ENCODE measurements around the gene TCAP.

Gene TCAP

DNA sequence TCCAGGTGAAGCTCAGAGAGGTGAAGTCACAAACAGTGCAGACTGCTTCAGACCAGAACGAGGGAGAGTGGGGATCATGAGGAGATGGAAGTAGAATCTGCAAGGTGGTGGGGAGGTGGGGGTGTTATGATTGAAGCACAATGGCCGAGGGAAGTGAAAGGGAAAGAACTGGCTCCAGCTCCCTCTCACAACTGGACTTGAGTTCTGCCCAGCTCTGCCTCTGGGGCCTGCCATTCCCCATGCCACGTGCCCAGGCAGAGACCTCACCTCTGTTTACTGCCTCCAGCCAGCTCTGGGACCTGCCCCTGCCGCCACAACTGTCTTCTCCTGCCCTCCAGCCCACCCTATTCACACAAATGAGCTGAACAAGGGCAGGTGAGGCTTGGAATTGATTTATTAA is 5.6 kb downstream of the TCAP start:
- Histone ChIP-seq H2AFZ (ENCODE audit: low read length) (no peak overlapping the region), H3K4me3 (ENCODE audit: low read depth, low read length, poor library complexity, severe bottlenecking) (no peak overlapping the region), H3K27me3 (ENCODE audit: insufficient read depth, low read length) (peaks cover 13% of the 10 kb centered on the region; the same call in 1 of the 2 replicates), H3K9me2 (ENCODE audit: low read depth, low read length) (no peaks in the 10 kb centered on the region), H3K36me3 (ENCODE audit: insufficient read depth, low read length) (no peaks in the 10 kb centered on the region), H3K4me1 (ENCODE audit: insufficient read depth, low read length, severe bottlenecking) (peaks cover 18% of the 10 kb centered on the region), H3F3A (ENCODE audit: insufficient read depth, low read length) (no peaks in the 10 kb centered on the region), H3K79me2 (ENCODE audit: insufficient read depth, low read length) (no peaks in the 10 kb centered on the region), H3K4me2 (ENCODE audit: low read length) (no peak overlapping the region), H4K20me1 (ENCODE audit: insufficient read depth, low read length) (no peaks in the 10 kb centered on the region), H3K27ac (ENCODE audit: low read depth, low read length, poor library complexity, severe bottlenecking) (no peak overlapping the region), H3K9ac (ENCODE audit: low read length) (no peak overlapping the region), H3K9me3 (ENCODE audit: low read length) (no peaks in the 10 kb centered on the region)
- TF ChIP-seq CTCF (IDR thresholded peaks at IDR 0.05; ENCODE audit: low read length) (no peak), EZH2 (IDR thresholded peaks at IDR 0.05; ENCODE audit: borderline replicate concordance, low read length) (no peak)

DNA sequence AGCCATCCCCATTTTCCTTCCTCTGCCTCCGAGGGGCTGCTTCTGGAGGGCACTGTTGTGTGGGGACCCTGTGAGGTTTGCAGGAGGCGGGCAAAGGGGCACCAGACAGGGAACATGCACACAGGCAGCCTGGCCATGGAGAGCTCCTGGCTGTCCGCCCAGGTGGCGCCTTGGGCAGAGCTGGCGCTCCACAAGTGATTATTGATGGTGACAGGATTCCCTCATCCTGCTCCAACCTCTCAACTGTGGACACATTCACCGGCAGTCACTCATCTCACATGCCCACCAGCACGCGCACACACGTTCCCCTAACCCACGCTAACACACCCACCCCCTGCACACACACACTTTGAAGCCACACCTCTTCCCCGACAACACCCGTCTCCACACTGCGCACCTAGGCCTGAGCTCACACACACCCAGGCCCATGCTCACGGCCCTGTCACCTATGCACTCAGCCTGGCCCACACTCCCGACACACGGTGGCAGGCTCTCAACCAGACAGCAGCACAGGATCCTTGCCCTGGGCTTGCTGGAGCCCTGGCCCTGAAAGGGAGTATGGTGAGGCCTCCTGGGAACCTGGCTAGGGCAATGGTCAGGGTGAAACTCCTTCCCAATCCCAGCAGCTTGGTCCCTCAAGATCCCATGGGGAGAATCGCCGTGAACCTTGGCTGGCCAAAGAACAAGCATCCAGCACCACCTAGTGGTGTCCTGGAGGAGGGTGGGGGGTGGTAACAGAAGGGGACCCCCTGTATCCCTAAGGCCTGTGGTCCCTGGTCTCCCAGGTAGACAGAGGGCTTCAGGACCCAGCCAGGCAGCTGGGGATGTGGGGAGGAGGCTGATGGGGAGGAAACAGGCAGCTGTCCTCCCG is 6.7 kb downstream of the TCAP start:
- Histone ChIP-seq H3K4me3 (ENCODE audit: low read depth, low read length, poor library complexity, severe bottlenecking) (no peak overlapping the region), H3K9me3 (ENCODE audit: low read length) (no peaks in the 10 kb centered on the region), H3K27ac (ENCODE audit: low read depth, low read length, poor library complexity, severe bottlenecking) (no peak overlapping the region), H3K36me3 (ENCODE audit: insufficient read depth, low read length) (no peaks in the 10 kb centered on the region), H2AFZ (ENCODE audit: low read length) (no peak overlapping the region), H3K4me2 (ENCODE audit: low read length) (peak overlapping the region; percentile 18; the same call in 1 of the 2 replicates), H4K20me1 (ENCODE audit: insufficient read depth, low read length) (no peaks in the 10 kb centered on the region), H3K9ac (ENCODE audit: low read length) (no peak overlapping the region), H3K9me2 (ENCODE audit: low read depth, low read length) (no peaks in the 10 kb centered on the region), H3K79me2 (ENCODE audit: insufficient read depth, low read length) (no peaks in the 10 kb centered on the region), H3F3A (ENCODE audit: insufficient read depth, low read length) (no peaks in the 10 kb centered on the region), H3K27me3 (ENCODE audit: insufficient read depth, low read length) (peaks cover 5% of the 10 kb centered on the region; the same call in 1 of the 2 replicates), H3K4me1 (ENCODE audit: insufficient read depth, low read length, severe bottlenecking) (peaks cover 18% of the 10 kb centered on the region)
- TF ChIP-seq EZH2 (IDR thresholded peaks at IDR 0.05; ENCODE audit: borderline replicate concordance, low read length) (no peak), CTCF (IDR thresholded peaks at IDR 0.05; ENCODE audit: low read length) (peak; percentile 93)

DNA sequence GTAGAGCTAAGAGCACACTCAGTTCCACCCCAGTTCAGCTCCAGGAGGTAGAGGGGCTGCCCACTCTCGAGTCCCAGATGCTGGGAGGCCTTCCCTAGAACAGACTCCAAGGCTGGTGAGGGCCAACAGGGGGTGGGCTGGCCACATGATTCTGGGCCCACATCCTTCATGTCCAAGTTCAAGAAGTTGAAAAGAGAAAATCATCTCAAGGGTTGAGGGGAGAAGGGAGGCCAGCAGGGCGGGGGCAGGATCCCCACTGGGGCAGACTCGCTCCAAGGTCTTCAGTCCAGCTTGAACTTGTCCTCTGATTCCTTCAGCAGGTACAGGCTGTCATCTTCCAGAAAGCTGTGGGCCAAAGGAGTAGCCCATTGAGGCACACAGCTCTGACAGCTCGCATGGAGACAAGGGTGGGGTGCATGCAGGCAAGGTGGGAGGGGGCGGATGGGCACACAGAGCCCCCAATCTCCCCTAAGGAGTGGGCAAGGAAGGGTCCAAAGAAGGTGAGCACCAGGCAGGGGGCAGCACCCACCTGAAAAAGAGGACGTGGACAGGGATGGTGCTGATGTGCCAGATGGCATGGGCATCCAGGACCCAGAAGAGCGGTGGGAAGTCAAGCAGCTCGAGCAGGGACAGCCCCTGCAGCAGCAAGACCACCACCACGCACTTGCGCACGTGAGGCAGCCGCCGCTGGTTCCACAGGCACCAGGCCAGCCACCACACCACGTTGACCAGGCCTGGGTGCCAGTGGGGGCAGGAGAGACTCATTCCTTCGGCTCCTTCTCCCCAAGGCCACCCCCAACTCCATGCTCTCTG is 7.6 kb downstream of the TCAP start:
- H2AFZ ChIP-seq (ENCODE audit: low read length), result no peak overlapping the region
- no peaks in the 10 kb centered on the region for H3K36me3 ChIP-seq (ENCODE audit: insufficient read depth, low read length)
- H3K27me3 ChIP-seq (ENCODE audit: insufficient read depth, low read length), result no peaks in the 10 kb centered on the region; the same call in 1 of the 2 replicates
- no peak overlapping the region for H3K9ac ChIP-seq (ENCODE audit: low read length)
- no peak overlapping the region for H3K4me3 ChIP-seq (ENCODE audit: low read depth, low read length, poor library complexity, severe bottlenecking)
- H3F3A ChIP-seq (ENCODE audit: insufficient read depth, low read length), result no peaks in the 10 kb centered on the region
- no peak overlapping the region for H3K4me2 ChIP-seq (ENCODE audit: low read length)
- H3K9me3 ChIP-seq (ENCODE audit: low read length), result no peaks in the 10 kb centered on the region
- no peaks in the 10 kb centered on the region for H3K9me2 ChIP-seq (ENCODE audit: low read depth, low read length)
- H4K20me1 ChIP-seq (ENCODE audit: insufficient read depth, low read length), result no peaks in the 10 kb centered on the region
- no peak overlapping the region for H3K27ac ChIP-seq (ENCODE audit: low read depth, low read length, poor library complexity, severe bottlenecking)
- H3K79me2 ChIP-seq (ENCODE audit: insufficient read depth, low read length), result no peaks in the 10 kb centered on the region
- no peak for TF ChIP-seq CTCF (IDR thresholded peaks at IDR 0.05; ENCODE audit: low read length)
- TF ChIP-seq EZH2 (IDR thresholded peaks at IDR 0.05; ENCODE audit: borderline replicate concordance, low read length), result no peak
- H3K4me1 ChIP-seq (ENCODE audit: insufficient read depth, low read length, severe bottlenecking), result peaks cover 16% of the 10 kb centered on the region

Data from OCI-LY1 (cell line).